Measurements from ENCODE around the gene PTPRT.

PTPRT gene

DNA sequence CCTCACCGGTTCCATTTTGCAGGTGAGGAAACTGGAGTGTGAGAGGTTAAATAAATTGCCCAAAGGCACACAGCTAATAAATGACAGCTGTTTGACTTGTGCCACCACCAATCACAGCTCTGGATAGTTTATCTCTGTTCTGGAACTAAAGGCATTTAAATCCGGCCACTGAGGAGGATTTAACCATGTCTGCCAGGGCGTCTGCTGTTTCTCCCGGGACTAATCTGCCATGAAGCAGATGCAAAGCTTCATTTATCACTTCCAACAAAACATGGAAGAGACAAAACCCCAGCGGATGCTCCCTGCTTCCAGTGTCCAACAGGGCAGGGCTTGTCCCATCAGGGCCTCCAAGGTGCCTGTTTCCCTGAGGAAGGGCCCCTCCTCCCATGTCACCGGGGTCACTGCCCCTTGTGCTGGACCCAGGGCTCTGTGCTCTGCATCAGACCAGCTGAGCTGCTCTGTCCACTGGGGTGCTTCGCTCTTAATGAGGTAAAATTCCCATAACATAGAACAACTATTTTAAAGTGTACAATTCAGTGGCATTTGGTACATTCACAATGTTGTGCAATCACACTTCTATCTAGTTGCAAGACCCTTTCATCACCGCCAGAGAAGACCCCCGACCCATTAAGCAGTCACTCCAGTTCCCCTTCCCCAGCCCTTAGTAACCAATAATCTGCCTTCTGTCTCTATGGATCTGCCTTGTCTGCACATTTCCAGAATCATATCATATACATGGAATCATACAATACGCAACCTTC, 244.3 kb downstream of the PTPRT start:
- H3K4me3 ChIP-seq (ENCODE audit: low read depth in 1 of 5, low read length in 5 of 5), result no peak overlapping the region
- H3K4me1 ChIP-seq (ENCODE audit: control insufficient read depth in 5 of 5, insufficient read depth in 5 of 5, low read length in 5 of 5), result no peaks in the 10 kb centered on the region
- no peaks in the 10 kb centered on the region for H3K36me3 ChIP-seq (ENCODE audit: control insufficient read depth in 5 of 5, insufficient read depth in 5 of 5, low read length in 5 of 5)
- H3K27me3 ChIP-seq (ENCODE audit: control insufficient read depth in 5 of 5, insufficient read depth in 4 of 5, low read length in 5 of 5), result peaks cover 0 to 11% (median 3%) of the 10 kb centered on the region in 5 donors
- H3K9me3 ChIP-seq (ENCODE audit: control insufficient read depth in 5 of 5, low read length in 5 of 5), result peaks cover 0 to 15% (median 12%) of the 10 kb centered on the region in 5 donors
- H3K27ac ChIP-seq (ENCODE audit: low read depth, low read length), result no peak overlapping the region
- H3K9ac ChIP-seq (ENCODE audit: low read length in 5 of 5), result no peak overlapping the region

DNA sequence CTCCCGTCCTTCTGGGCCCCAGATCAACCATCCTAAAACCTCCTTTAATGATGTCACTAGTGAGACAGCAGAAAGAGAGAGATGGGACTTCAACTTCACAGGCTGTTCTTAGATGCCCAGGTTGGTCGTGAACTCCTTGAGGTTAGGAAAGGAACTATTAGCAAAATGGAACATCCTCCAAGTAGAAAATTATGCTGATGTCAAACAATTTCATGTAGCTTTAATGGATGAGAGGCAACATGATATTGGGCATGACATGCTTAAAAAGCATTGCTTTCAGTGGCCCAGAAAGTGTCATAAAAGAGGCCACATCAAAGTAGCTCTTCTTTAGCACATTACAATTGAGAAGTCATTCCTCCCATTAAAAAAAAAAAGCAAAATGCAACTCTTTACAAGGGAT, 248.1 kb downstream of the PTPRT start:
- Histone ChIP-seq H3K4me3 (ENCODE audit: low read depth in 1 of 5, low read length in 5 of 5) (no peak overlapping the region), H3K9me3 (ENCODE audit: control insufficient read depth in 5 of 5, low read length in 5 of 5) (no peaks in the 10 kb centered on the region), H3K27ac (ENCODE audit: low read depth, low read length) (no peak overlapping the region), H3K9ac (ENCODE audit: low read length in 5 of 5) (no peak overlapping the region), H3K27me3 (ENCODE audit: control insufficient read depth in 5 of 5, insufficient read depth in 4 of 5, low read length in 5 of 5) (peaks cover 0 to 11% (median 3%) of the 10 kb centered on the region in 5 donors), H3K36me3 (ENCODE audit: control insufficient read depth in 5 of 5, insufficient read depth in 5 of 5, low read length in 5 of 5) (no peaks in the 10 kb centered on the region), H3K4me1 (ENCODE audit: control insufficient read depth in 5 of 5, insufficient read depth in 5 of 5, low read length in 5 of 5) (no peaks in the 10 kb centered on the region)

GRCh38 chr20:42938441-42939205, 251.1 kb downstream of the PTPRT start:
- no peak overlapping the region for H3K4me3 ChIP-seq (ENCODE audit: low read depth in 1 of 5, low read length in 5 of 5)
- no peak overlapping the region for H3K9ac ChIP-seq (ENCODE audit: low read length in 5 of 5)
- H3K27ac ChIP-seq (ENCODE audit: low read depth, low read length), result no peak overlapping the region
- no peaks in the 10 kb centered on the region for H3K36me3 ChIP-seq (ENCODE audit: control insufficient read depth in 5 of 5, insufficient read depth in 5 of 5, low read length in 5 of 5)
- no peaks in the 10 kb centered on the region for H3K4me1 ChIP-seq (ENCODE audit: control insufficient read depth in 5 of 5, insufficient read depth in 5 of 5, low read length in 5 of 5)
- H3K9me3 ChIP-seq (ENCODE audit: control insufficient read depth in 5 of 5, low read length in 5 of 5), result peaks cover 0 to 5% (median 0%) of the 10 kb centered on the region in 5 donors
- peaks cover 0 to 6% (median 3%) of the 10 kb centered on the region in 5 donors for H3K27me3 ChIP-seq (ENCODE audit: control insufficient read depth in 5 of 5, insufficient read depth in 4 of 5, low read length in 5 of 5)

GRCh38 chr20:42936482-42936881, 253.2 kb downstream of the PTPRT start:
- peaks cover 0 to 5% (median 0%) of the 10 kb centered on the region in 5 donors for H3K9me3 ChIP-seq (ENCODE audit: control insufficient read depth in 5 of 5, low read length in 5 of 5)
- no peak overlapping the region for H3K9ac ChIP-seq (ENCODE audit: low read length in 5 of 5)
- no peak overlapping the region for H3K27ac ChIP-seq (ENCODE audit: low read depth, low read length)
- no peaks in the 10 kb centered on the region for H3K36me3 ChIP-seq (ENCODE audit: control insufficient read depth in 5 of 5, insufficient read depth in 5 of 5, low read length in 5 of 5)
- H3K4me3 ChIP-seq (ENCODE audit: low read depth in 1 of 5, low read length in 5 of 5), result no peak overlapping the region
- no peaks in the 10 kb centered on the region for H3K4me1 ChIP-seq (ENCODE audit: control insufficient read depth in 5 of 5, insufficient read depth in 5 of 5, low read length in 5 of 5)
- H3K27me3 ChIP-seq (ENCODE audit: control insufficient read depth in 5 of 5, insufficient read depth in 4 of 5, low read length in 5 of 5), result peaks cover 0 to 3% (median 0%) of the 10 kb centered on the region in 5 donors

GRCh38 chr20:42924215-42924614, 265.5 kb downstream of the PTPRT start:
- no peaks in the 10 kb centered on the region for H3K9me3 ChIP-seq (ENCODE audit: control insufficient read depth in 5 of 5, low read length in 5 of 5)
- H3K27me3 ChIP-seq (ENCODE audit: control insufficient read depth in 5 of 5, insufficient read depth in 4 of 5, low read length in 5 of 5), result peaks cover 0 to 3% (median 0%) of the 10 kb centered on the region in 5 donors
- no peak overlapping the region for H3K27ac ChIP-seq (ENCODE audit: low read depth, low read length)
- H3K36me3 ChIP-seq (ENCODE audit: control insufficient read depth in 5 of 5, insufficient read depth in 5 of 5, low read length in 5 of 5), result no peaks in the 10 kb centered on the region
- no peak overlapping the region for H3K9ac ChIP-seq (ENCODE audit: low read length in 5 of 5)
- no peak overlapping the region for H3K4me3 ChIP-seq (ENCODE audit: low read depth in 1 of 5, low read length in 5 of 5)
- no peaks in the 10 kb centered on the region for H3K4me1 ChIP-seq (ENCODE audit: control insufficient read depth in 5 of 5, insufficient read depth in 5 of 5, low read length in 5 of 5)

GRCh38 chr20:42923348-42923918, 266.3 kb downstream of the PTPRT start:
- H3K36me3 ChIP-seq (ENCODE audit: control insufficient read depth in 5 of 5, insufficient read depth in 5 of 5, low read length in 5 of 5), result no peaks in the 10 kb centered on the region
- no peaks in the 10 kb centered on the region for H3K4me1 ChIP-seq (ENCODE audit: control insufficient read depth in 5 of 5, insufficient read depth in 5 of 5, low read length in 5 of 5)
- no peak overlapping the region for H3K4me3 ChIP-seq (ENCODE audit: low read depth in 1 of 5, low read length in 5 of 5)
- H3K27me3 ChIP-seq (ENCODE audit: control insufficient read depth in 5 of 5, insufficient read depth in 4 of 5, low read length in 5 of 5), result peaks cover 0 to 3% (median 0%) of the 10 kb centered on the region in 5 donors
- H3K9ac ChIP-seq (ENCODE audit: low read length in 5 of 5), result no peak overlapping the region
- no peak overlapping the region for H3K27ac ChIP-seq (ENCODE audit: low read depth, low read length)
- no peaks in the 10 kb centered on the region for H3K9me3 ChIP-seq (ENCODE audit: control insufficient read depth in 5 of 5, low read length in 5 of 5)

GRCh38 chr20:42920776-42921175, 268.9 kb downstream of the PTPRT start:
- no peak overlapping the region for H3K9ac ChIP-seq (ENCODE audit: low read length in 5 of 5)
- peaks cover 0 to 6% (median 0%) of the 10 kb centered on the region in 5 donors for H3K9me3 ChIP-seq (ENCODE audit: control insufficient read depth in 5 of 5, low read length in 5 of 5)
- H3K27ac ChIP-seq (ENCODE audit: low read depth, low read length), result no peak overlapping the region
- no peaks in the 10 kb centered on the region for H3K36me3 ChIP-seq (ENCODE audit: control insufficient read depth in 5 of 5, insufficient read depth in 5 of 5, low read length in 5 of 5)
- H3K4me3 ChIP-seq (ENCODE audit: low read depth in 1 of 5, low read length in 5 of 5), result no peak overlapping the region
- H3K27me3 ChIP-seq (ENCODE audit: control insufficient read depth in 5 of 5, insufficient read depth in 4 of 5, low read length in 5 of 5), result peaks cover 0 to under 1% (median 0%) of the 10 kb centered on the region in 5 donors
- no peaks in the 10 kb centered on the region for H3K4me1 ChIP-seq (ENCODE audit: control insufficient read depth in 5 of 5, insufficient read depth in 5 of 5, low read length in 5 of 5)

DNA sequence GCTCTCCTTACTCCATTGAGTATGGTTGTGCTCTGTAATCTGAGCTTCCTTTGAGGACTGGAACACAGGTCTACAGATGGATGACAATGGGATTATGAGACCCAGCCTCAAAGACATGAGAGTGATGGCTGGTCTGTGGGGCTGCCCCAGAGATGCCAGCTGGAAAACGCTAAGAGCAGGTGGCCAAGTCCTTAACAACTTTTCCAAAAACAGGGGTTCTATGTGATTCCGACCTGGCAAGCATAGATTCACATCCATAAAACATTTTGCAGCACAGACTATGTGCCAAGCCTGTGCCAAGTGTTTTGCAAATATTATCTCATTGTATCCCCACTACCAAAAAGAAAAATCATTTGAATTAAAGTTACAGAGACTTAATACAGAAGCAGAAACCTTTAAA, 270.4 kb downstream of the PTPRT start:
- Histone ChIP-seq H3K9ac (ENCODE audit: low read length in 5 of 5) (no peak overlapping the region), H3K27ac (ENCODE audit: low read depth, low read length) (no peak overlapping the region), H3K36me3 (ENCODE audit: control insufficient read depth in 5 of 5, insufficient read depth in 5 of 5, low read length in 5 of 5) (no peaks in the 10 kb centered on the region), H3K27me3 (ENCODE audit: control insufficient read depth in 5 of 5, insufficient read depth in 4 of 5, low read length in 5 of 5) (no peaks in the 10 kb centered on the region), H3K9me3 (ENCODE audit: control insufficient read depth in 5 of 5, low read length in 5 of 5) (peaks cover 0 to 6% (median 0%) of the 10 kb centered on the region in 5 donors), H3K4me3 (ENCODE audit: low read depth in 1 of 5, low read length in 5 of 5) (no peak overlapping the region), H3K4me1 (ENCODE audit: control insufficient read depth in 5 of 5, insufficient read depth in 5 of 5, low read length in 5 of 5) (no peaks in the 10 kb centered on the region)

- Histone ChIP-seq H3K4me3 (ENCODE audit: low read depth in 1 of 5, low read length in 5 of 5) (no peak overlapping the region), H3K36me3 (ENCODE audit: control insufficient read depth in 5 of 5, insufficient read depth in 5 of 5, low read length in 5 of 5) (no peaks in the 10 kb centered on the region), H3K9ac (ENCODE audit: low read length in 5 of 5) (no peak overlapping the region), H3K9me3 (ENCODE audit: control insufficient read depth in 5 of 5, low read length in 5 of 5) (peaks cover 0 to 6% (median 0%) of the 10 kb centered on the region in 5 donors), H3K4me1 (ENCODE audit: control insufficient read depth in 5 of 5, insufficient read depth in 5 of 5, low read length in 5 of 5) (no peaks in the 10 kb centered on the region), H3K27me3 (ENCODE audit: control insufficient read depth in 5 of 5, insufficient read depth in 4 of 5, low read length in 5 of 5) (no peaks in the 10 kb centered on the region), H3K27ac (ENCODE audit: low read depth, low read length) (no peak overlapping the region)
Observed at GRCh38 chr20:42915081-42915480, 274.6 kb downstream of the PTPRT start.

DNA sequence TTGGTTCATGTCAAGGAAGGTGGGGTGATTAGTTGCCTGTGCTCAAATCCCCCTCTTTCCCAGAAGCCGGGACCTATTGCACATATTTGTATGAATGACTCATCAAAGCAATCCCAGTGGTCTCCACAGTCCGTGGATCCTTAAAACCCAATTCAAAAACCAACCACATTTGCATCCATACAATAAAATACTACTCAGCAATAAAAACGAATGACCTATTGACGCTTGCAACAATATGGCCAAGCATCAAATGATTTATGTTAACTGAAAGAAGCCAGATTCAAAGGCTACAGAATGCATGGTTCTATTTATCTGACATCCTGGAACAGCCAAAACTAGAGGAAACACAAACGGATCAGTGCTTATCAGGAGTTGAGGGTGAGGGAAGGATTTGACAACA, 275.4 kb downstream of the PTPRT start:
- Histone ChIP-seq H3K9me3 (ENCODE audit: control insufficient read depth in 5 of 5, low read length in 5 of 5) (peaks cover 0 to 6% (median 0%) of the 10 kb centered on the region in 5 donors), H3K4me3 (ENCODE audit: low read depth in 1 of 5, low read length in 5 of 5) (no peak overlapping the region), H3K27me3 (ENCODE audit: control insufficient read depth in 5 of 5, insufficient read depth in 4 of 5, low read length in 5 of 5) (no peaks in the 10 kb centered on the region), H3K36me3 (ENCODE audit: control insufficient read depth in 5 of 5, insufficient read depth in 5 of 5, low read length in 5 of 5) (no peaks in the 10 kb centered on the region), H3K4me1 (ENCODE audit: control insufficient read depth in 5 of 5, insufficient read depth in 5 of 5, low read length in 5 of 5) (no peaks in the 10 kb centered on the region), H3K27ac (ENCODE audit: low read depth, low read length) (no peak overlapping the region), H3K9ac (ENCODE audit: low read length in 5 of 5) (no peak overlapping the region)
